Measurements from ENCODE around the gene MRPL18. TPM values are rescaled to one million over a fixed set of nuclear protein-coding genes. Genes with fewer than 3 reads are reported as not detected.

Gene MRPL18
- total RNA-seq, 1 donor from 2014 or later: 45.4 TPM

- no peak overlapping the region for H3K27ac Mint-ChIP-seq (ENCODE audit: unreplicated experiment)
- peaks cover 3% of the 10 kb centered on the region for H3K9me3 Mint-ChIP-seq (ENCODE audit: unreplicated experiment)
- no peaks in the 10 kb centered on the region for H3K36me3 Mint-ChIP-seq (ENCODE audit: unreplicated experiment)
- peaks cover 13% of the 10 kb centered on the region for H3K4me1 Mint-ChIP-seq (ENCODE audit: low read depth, unreplicated experiment)
- TF ChIP-seq, protein P1, sequence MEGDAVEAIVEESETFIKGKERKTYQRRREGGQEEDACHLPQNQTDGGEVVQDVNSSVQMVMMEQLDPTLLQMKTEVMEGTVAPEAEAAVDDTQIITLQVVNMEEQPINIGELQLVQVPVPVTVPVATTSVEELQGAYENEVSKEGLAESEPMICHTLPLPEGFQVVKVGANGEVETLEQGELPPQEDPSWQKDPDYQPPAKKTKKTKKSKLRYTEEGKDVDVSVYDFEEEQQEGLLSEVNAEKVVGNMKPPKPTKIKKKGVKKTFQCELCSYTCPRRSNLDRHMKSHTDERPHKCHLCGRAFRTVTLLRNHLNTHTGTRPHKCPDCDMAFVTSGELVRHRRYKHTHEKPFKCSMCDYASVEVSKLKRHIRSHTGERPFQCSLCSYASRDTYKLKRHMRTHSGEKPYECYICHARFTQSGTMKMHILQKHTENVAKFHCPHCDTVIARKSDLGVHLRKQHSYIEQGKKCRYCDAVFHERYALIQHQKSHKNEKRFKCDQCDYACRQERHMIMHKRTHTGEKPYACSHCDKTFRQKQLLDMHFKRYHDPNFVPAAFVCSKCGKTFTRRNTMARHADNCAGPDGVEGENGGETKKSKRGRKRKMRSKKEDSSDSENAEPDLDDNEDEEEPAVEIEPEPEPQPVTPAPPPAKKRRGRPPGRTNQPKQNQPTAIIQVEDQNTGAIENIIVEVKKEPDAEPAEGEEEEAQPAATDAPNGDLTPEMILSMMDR (IDR thresholded peaks at IDR 0.05; ENCODE audit: partially characterized antibody, unreplicated experiment): no peak
- H3K4me3 Mint-ChIP-seq (ENCODE audit: unreplicated experiment): no peak overlapping the region
- no peak for DNase-seq
- no peaks in the 10 kb centered on the region for H3K27me3 Mint-ChIP-seq (ENCODE audit: unreplicated experiment)
Measured at GRCh38 chr6:159756508-159756907, 33.8 kb upstream of the MRPL18 start.

DNA sequence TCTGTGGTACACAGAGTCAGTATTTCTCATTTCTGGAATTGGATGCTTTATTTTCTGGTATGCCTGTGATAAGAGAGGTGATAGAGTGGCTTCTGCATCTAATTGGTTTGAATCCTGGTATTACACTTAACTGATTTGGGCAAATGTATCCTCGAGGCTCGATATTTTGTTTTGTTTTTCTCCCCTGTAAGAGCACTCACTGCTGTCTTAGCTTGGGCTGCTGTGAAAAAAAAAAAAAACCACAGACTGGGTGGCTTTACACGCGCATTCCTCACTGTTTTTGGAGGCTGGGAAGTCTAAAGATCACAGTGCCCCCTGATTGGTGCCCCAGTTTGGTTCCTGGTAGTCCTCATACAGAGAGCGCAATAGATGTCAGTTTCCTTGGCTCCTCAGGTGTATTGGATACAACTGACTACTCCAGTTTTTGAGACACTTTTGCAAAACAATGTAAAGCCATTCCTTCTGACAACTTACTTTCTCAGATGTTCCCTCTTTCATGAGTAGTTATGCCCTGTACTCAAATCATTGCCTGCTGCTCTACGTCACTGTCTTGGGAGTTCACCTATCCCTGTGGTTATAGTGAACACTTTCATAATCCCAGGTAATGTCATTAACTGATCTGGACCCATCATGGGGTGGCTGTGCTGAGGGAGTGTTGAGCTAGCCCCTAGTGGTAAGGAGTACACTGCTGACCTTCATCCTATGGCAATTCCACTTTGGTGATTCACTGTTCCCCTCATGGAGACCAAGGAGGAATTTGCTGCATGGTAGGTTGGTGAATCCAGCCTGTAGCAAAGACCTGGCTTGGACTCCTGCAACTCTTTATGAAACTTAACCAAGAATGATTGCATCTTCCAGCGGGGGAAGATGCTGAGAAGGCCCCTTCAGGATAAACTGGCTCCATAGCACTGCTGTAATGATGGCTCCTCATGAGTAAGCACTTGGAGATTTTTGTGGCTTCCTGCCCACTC lies 32.0 kb upstream of the MRPL18 start:
- DNase-seq: no peak
- TF ChIP-seq, protein P1 (IDR thresholded peaks at IDR 0.05; ENCODE audit: partially characterized antibody, unreplicated experiment): no peak
- Mint-ChIP-seq H3K27ac (ENCODE audit: unreplicated experiment) (peak overlapping the region; percentile 12), H3K9me3 (ENCODE audit: unreplicated experiment) (peaks cover 5% of the 10 kb centered on the region), H3K4me1 (ENCODE audit: low read depth, unreplicated experiment) (peaks cover 13% of the 10 kb centered on the region), H3K27me3 (ENCODE audit: unreplicated experiment) (peaks cover 8% of the 10 kb centered on the region), H3K36me3 (ENCODE audit: unreplicated experiment) (no peaks in the 10 kb centered on the region), H3K4me3 (ENCODE audit: unreplicated experiment) (no peak overlapping the region)

DNA sequence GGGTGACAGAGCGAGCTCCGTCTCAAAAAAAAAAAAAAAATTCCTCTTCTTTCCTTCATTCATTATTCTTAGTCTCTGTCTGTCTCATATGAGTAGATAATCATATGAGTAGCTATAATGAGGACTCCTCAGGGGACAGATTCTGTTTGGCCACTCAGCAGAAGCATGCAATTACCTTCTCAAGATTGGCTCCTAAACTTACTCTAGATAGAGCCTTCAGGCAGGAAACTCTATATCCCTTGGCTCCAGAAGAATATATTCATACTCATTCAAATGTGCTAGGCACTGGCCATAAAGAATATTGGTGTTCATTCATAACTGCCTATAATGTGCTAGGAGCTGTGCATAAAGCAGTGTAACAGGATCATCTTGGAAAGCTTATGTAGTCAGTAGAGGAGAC lies 30.6 kb upstream of the MRPL18 start:
- H3K4me3 Mint-ChIP-seq (ENCODE audit: unreplicated experiment): peak overlapping the region; percentile 1
- H3K36me3 Mint-ChIP-seq (ENCODE audit: unreplicated experiment): no peaks in the 10 kb centered on the region
- peaks cover 8% of the 10 kb centered on the region for H3K27me3 Mint-ChIP-seq (ENCODE audit: unreplicated experiment)
- TF ChIP-seq, protein P1 (IDR thresholded peaks at IDR 0.05; ENCODE audit: partially characterized antibody, unreplicated experiment): no peak
- H3K4me1 Mint-ChIP-seq (ENCODE audit: low read depth, unreplicated experiment): peaks cover 13% of the 10 kb centered on the region
- H3K27ac Mint-ChIP-seq (ENCODE audit: unreplicated experiment): peak overlapping the region; percentile 2
- peaks cover 5% of the 10 kb centered on the region for H3K9me3 Mint-ChIP-seq (ENCODE audit: unreplicated experiment)
- no peak for DNase-seq

GRCh38 chr6:159760602-159761057 lies 29.6 kb upstream of the MRPL18 start:
- Mint-ChIP-seq H3K9me3 (ENCODE audit: unreplicated experiment) (peaks cover 5% of the 10 kb centered on the region), H3K27me3 (ENCODE audit: unreplicated experiment) (peaks cover 8% of the 10 kb centered on the region), H3K27ac (ENCODE audit: unreplicated experiment) (peak overlapping the region; percentile 71), H3K4me1 (ENCODE audit: low read depth, unreplicated experiment) (peaks cover 13% of the 10 kb centered on the region), H3K4me3 (ENCODE audit: unreplicated experiment) (peak overlapping the region; percentile 92), H3K36me3 (ENCODE audit: unreplicated experiment) (no peaks in the 10 kb centered on the region)
- TF ChIP-seq, protein P1 (IDR thresholded peaks at IDR 0.05; ENCODE audit: partially characterized antibody, unreplicated experiment): no peak
- no peak for DNase-seq
